Measurements from ENCODE around the gene RASSF4. TPM values are rescaled to one million over a fixed set of nuclear protein-coding genes. Genes with fewer than 3 reads are reported as not detected.
A peak's percentile ranks its signal among the peaks of the same experiment; 100 is the strongest.

Gene RASSF4
- total and polyA plus RNA-seq, 4 donors: 32.5 to 87.9 (median 56.8) TPM

DNA sequence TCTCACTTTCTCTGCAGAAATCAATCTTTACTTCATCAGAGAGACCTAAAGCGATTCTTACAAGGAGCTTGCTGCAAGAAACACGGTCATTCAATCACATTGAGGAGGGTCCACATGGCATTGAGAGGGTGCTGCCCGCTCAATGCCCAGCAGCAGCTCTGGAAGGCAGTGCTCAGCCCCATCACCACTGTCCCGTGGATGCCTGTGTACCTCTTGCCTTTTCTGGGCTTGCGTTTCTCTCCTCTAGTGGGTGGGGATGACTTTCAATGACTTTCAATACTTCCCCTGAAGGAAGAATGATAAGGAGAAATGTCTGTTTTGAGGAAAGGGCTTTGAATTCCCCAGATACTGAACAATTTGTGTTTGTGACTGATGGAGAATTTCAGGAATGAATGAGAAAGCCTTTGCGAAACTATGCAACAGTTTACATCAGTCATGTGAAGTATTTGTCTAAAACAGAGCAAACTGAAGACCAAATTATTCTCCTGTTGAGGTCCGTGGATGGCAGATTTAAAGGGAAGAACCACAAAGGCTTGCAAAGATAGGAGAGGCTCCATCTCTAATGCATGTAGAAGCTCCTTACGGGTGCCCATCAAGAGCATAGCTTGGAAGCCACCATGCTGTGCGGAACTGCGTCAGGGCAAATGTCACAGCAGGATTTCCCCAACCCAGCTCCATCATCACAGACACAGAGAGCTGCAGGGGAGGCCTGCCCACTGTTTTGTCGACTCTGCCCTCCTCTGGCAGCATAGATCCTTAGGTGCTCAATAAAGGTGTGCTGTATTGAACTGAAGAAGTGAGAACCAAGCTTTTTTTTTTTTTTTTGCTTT is 34.5 kb downstream of the RASSF4 start:
- Histone ChIP-seq H3K36me3 (ENCODE audit: control insufficient read depth, insufficient read depth, low read length) (peaks cover 44% of the 10 kb centered on the region), H3K27ac (ENCODE audit: low read depth, low read length) (no peak overlapping the region), H3K9me3 (ENCODE audit: control insufficient read depth, insufficient read depth, low read length) (no peaks in the 10 kb centered on the region), H3K4me3 (ENCODE audit: low read depth, low read length) (no peak overlapping the region), H3K27me3 (ENCODE audit: control insufficient read depth, insufficient read depth, low read length) (no peaks in the 10 kb centered on the region), H3K4me1 (ENCODE audit: control insufficient read depth, insufficient read depth, low read length) (peaks cover 56% of the 10 kb centered on the region)
- DNase-seq (ENCODE audit: low read depth in 4 of 6, low spot score in 6 of 6): no peak
- WGBS (ENCODE audit: insufficient coverage): 78% methylated on average over 6 of the region's 11 CpGs

DNA sequence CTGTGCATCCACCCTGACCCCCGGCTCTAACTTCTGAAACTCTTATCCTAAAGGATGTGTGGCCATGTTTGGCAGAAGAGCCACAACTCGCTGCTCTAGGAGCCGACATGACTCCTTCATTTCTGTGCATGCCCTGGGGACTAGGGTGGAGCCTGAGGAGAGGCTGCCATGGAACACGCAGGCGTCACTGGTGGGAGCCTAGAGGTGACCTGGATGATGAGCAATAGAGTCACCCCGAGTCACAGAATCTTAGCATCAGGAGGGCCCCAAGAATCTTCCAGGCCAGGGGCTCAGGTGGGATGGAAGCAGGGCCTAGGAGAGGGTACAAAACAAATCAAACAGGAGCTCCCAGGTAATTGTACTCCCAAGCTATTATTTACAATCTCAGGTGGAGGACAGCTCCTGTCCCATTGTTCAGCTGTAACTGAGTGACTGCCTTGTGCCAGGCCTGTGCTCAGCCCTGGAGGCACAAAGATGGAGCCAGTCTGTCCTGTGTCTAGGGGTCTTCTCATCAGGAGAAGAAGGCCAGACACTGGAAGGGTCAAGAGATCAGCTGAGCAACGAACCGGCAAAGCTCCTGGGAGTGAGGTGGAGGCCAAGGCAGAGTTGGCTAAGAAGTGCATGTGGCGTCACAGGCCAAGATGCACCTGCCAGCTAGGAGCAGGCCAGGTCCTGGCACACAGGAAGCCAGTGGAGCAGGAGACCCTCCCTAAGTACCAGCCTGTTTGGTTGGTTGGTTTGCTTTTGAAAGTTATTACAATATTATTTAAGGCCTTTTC is 35.3 kb downstream of the RASSF4 start:
- Histone ChIP-seq H3K36me3 (ENCODE audit: control insufficient read depth, insufficient read depth, low read length) (peaks cover 37% of the 10 kb centered on the region), H3K4me1 (ENCODE audit: control insufficient read depth, insufficient read depth, low read length) (peaks cover 56% of the 10 kb centered on the region)

DNA sequence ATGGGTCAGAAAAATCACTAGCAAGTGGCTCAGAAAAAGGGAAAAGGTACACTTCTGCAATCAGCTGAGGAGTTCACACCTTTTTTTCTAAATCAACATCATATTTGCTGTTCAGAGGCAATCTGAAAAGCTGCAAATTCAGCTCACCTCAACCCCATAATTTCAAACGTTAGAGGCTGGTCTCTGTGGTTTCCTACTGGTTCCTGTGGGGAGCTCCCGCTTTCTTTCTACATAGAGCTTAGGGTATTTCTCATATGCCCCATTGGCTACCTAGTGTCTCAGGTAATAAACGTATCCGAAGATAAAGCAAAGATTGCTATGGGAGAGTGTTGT is 35.9 kb downstream of the RASSF4 start:
- WGBS (ENCODE audit: insufficient coverage): 44% methylated on average over 3 of the region's 4 CpGs
- DNase-seq (ENCODE audit: low read depth in 4 of 6, low spot score in 6 of 6): no peak
- H3K36me3 ChIP-seq (ENCODE audit: control insufficient read depth, insufficient read depth, low read length): peaks cover 32% of the 10 kb centered on the region
- H3K4me3 ChIP-seq (ENCODE audit: low read depth, low read length): no peak overlapping the region
- peaks cover 56% of the 10 kb centered on the region for H3K4me1 ChIP-seq (ENCODE audit: control insufficient read depth, insufficient read depth, low read length)
- no peaks in the 10 kb centered on the region for H3K27me3 ChIP-seq (ENCODE audit: control insufficient read depth, insufficient read depth, low read length)
- peak overlapping the region; percentile 90 for H3K27ac ChIP-seq (ENCODE audit: low read depth, low read length)
- H3K9me3 ChIP-seq (ENCODE audit: control insufficient read depth, insufficient read depth, low read length): no peaks in the 10 kb centered on the region

More for the DNA sequence above, 35.3 kb downstream of the RASSF4 start:
- WGBS (ENCODE audit: insufficient coverage): 78% methylated on average over 7 of the region's 9 CpGs
- DNase-seq (ENCODE audit: low read depth in 4 of 6, low spot score in 6 of 6): no peak
- no peaks in the 10 kb centered on the region for H3K9me3 ChIP-seq (ENCODE audit: control insufficient read depth, insufficient read depth, low read length)
- H3K4me3 ChIP-seq (ENCODE audit: low read depth, low read length): no peak overlapping the region
- peak overlapping the region; percentile 90 for H3K27ac ChIP-seq (ENCODE audit: low read depth, low read length)
- H3K27me3 ChIP-seq (ENCODE audit: control insufficient read depth, insufficient read depth, low read length): no peaks in the 10 kb centered on the region

DNA sequence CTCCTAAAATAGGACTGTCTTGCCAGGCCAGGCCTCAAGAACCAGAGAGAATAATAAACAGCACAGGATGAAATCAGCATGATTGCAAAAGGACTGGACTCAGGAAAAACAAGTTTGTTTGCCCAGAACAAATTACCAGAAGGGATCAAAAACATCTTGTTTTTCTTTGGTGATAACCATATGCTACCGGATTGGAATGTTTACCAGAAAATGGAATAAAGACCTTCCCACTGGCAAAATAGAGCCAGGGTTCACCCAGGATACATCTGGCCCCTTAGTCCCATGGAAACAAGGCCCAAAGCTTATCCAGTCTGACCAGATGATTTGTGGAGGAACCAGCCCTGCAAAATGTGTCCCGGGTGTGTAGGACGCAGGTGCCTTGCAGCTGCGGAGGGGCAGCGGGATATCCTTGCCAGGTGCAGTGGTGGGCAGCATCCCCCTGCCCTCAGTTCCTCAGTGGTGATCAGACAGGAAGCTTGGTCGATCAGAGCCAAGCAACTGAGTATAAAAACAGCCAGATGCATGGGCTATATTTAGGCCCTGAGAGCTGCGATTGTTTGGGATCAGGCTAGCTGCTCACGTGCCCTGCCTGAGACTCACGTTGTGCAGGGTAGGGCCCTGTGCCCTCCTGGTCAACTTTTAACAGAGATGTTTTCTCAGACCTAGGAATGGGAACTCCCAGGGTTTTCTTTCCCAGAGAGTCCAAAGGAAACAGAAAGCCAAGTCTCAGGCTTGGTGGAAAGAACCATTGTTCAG is 36.5 kb downstream of the RASSF4 start:
- H3K27ac ChIP-seq (ENCODE audit: low read depth, low read length): peak overlapping the region; percentile 90
- H3K4me3 ChIP-seq (ENCODE audit: low read depth, low read length): no peak overlapping the region
- peak in 2 of 6 donors; percentile 65 to 75 for DNase-seq (ENCODE audit: low read depth in 4 of 6, low spot score in 6 of 6)
- H3K36me3 ChIP-seq (ENCODE audit: control insufficient read depth, insufficient read depth, low read length): peaks cover 27% of the 10 kb centered on the region
- H3K27me3 ChIP-seq (ENCODE audit: control insufficient read depth, insufficient read depth, low read length): no peaks in the 10 kb centered on the region
- 27% methylated on average over 8 of the region's 9 CpGs for WGBS (ENCODE audit: insufficient coverage)
- peaks cover 50% of the 10 kb centered on the region for H3K4me1 ChIP-seq (ENCODE audit: control insufficient read depth, insufficient read depth, low read length)
- no peaks in the 10 kb centered on the region for H3K9me3 ChIP-seq (ENCODE audit: control insufficient read depth, insufficient read depth, low read length)

DNA sequence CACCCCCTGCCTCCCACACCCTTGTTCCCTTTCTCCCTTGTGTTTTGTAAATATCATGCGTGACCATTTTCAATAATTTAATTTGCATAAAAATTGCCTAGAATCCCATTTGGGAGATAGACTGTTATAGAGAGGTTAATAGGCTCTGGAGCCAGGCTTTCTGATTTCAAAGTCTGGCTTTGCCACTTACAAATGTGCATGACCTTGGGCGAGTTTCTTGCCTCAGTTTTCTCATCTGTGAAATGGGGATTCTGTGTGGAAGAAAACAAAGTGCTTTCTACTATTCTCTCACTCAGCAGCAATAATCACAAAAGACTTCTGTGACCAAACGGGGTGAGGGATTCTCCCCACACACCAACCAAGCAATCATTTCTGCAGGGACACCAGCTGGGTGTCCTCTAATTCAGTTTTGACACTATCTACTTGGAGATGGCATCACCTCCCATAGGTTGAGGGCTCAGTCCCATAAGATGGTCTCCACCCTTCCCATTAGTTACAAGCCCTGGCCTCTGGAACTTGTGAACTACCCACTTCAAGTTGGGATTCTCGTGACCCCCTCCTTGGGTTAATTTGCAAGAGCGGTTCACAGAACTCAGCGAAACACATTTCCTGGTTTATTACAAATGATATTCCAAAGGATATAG is 37.6 kb downstream of the RASSF4 start:
- H3K4me3 ChIP-seq (ENCODE audit: low read depth, low read length): no peak overlapping the region
- peak overlapping the region; percentile 90 for H3K27ac ChIP-seq (ENCODE audit: low read depth, low read length)
- no peak for DNase-seq (ENCODE audit: low read depth in 4 of 6, low spot score in 6 of 6)
- 78% methylated on average over 1 of the region's 6 CpGs for WGBS (ENCODE audit: insufficient coverage)
- no peaks in the 10 kb centered on the region for H3K9me3 ChIP-seq (ENCODE audit: control insufficient read depth, insufficient read depth, low read length)
- peaks cover 18% of the 10 kb centered on the region for H3K36me3 ChIP-seq (ENCODE audit: control insufficient read depth, insufficient read depth, low read length)
- H3K4me1 ChIP-seq (ENCODE audit: control insufficient read depth, insufficient read depth, low read length): peaks cover 44% of the 10 kb centered on the region
- no peaks in the 10 kb centered on the region for H3K27me3 ChIP-seq (ENCODE audit: control insufficient read depth, insufficient read depth, low read length)

DNA sequence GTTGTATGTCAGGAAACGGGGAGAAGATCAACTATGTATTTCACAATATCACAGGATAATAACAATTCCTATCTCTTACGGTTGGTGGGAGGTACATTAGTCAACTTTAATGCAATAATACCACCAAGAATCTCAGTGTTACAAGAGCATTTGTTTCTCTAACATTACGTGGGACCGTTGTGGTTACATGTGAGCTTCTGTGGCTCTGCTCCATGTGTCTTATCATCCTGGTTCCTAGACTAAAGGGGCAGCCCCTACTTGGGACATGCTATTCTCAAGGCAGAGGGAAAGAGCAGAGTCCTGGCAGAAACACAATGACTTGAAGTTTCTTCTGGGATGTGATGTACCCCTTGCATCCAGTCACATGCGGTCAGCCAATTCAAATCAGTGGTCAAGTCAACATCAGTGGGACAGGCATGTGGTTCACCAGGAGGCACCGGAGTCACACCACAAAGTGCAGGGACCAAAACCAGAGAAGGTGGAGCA is 38.6 kb downstream of the RASSF4 start:
- H3K36me3 ChIP-seq (ENCODE audit: control insufficient read depth, insufficient read depth, low read length): peaks cover 9% of the 10 kb centered on the region
- no peaks in the 10 kb centered on the region for H3K27me3 ChIP-seq (ENCODE audit: control insufficient read depth, insufficient read depth, low read length)
- WGBS (ENCODE audit: insufficient coverage): 90% methylated on average over 4 of the region's 6 CpGs
- no peaks in the 10 kb centered on the region for H3K9me3 ChIP-seq (ENCODE audit: control insufficient read depth, insufficient read depth, low read length)
- H3K27ac ChIP-seq (ENCODE audit: low read depth, low read length): peak overlapping the region; percentile 10
- DNase-seq (ENCODE audit: low read depth in 4 of 6, low spot score in 6 of 6): no peak
- H3K4me3 ChIP-seq (ENCODE audit: low read depth, low read length): no peak overlapping the region
- H3K4me1 ChIP-seq (ENCODE audit: control insufficient read depth, insufficient read depth, low read length): peaks cover 36% of the 10 kb centered on the region

DNA sequence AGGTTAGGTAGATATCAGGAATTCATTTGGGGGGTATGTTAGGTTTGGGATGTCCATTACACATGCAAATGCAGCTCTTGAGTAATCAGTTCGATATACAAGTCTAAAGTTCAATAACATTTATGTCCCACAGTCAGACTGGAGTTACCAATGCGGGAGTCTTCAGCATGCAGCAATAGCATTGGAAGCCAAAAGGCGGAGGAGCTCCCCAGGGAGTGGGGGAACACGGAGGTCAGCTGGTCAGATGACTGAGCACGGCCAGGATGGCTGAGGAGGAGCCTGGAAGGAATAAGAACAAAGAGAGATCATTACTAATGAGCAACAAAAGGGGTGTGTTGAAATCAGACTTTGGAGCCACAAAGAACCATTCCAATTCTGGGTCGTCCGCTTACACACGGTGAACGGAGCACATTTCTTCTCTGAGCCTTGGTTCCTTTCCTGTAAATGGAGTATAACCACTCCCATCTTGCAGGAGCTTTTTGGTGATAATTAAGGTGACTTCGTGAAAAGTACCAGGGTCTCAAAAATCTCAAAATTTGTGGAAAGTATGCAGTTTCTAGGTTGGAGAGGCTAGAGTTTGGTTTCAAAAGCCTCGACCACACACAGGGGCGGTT is 40.6 kb downstream of the RASSF4 start:
- Histone ChIP-seq H3K27me3 (ENCODE audit: control insufficient read depth, insufficient read depth, low read length) (no peaks in the 10 kb centered on the region), H3K4me1 (ENCODE audit: control insufficient read depth, insufficient read depth, low read length) (peaks cover 18% of the 10 kb centered on the region), H3K4me3 (ENCODE audit: low read depth, low read length) (peak overlapping the region; percentile 77), H3K36me3 (ENCODE audit: control insufficient read depth, insufficient read depth, low read length) (no peaks in the 10 kb centered on the region), H3K27ac (ENCODE audit: low read depth, low read length) (peak overlapping the region; percentile 87), H3K9me3 (ENCODE audit: control insufficient read depth, insufficient read depth, low read length) (no peaks in the 10 kb centered on the region)
- 13% methylated on average over 9 of the region's 12 CpGs for WGBS (ENCODE audit: insufficient coverage)
- DNase-seq (ENCODE audit: low read depth in 4 of 6, low spot score in 6 of 6): peak in 4 of 6 donors; percentile 26 to 84 (median 60)

DNA sequence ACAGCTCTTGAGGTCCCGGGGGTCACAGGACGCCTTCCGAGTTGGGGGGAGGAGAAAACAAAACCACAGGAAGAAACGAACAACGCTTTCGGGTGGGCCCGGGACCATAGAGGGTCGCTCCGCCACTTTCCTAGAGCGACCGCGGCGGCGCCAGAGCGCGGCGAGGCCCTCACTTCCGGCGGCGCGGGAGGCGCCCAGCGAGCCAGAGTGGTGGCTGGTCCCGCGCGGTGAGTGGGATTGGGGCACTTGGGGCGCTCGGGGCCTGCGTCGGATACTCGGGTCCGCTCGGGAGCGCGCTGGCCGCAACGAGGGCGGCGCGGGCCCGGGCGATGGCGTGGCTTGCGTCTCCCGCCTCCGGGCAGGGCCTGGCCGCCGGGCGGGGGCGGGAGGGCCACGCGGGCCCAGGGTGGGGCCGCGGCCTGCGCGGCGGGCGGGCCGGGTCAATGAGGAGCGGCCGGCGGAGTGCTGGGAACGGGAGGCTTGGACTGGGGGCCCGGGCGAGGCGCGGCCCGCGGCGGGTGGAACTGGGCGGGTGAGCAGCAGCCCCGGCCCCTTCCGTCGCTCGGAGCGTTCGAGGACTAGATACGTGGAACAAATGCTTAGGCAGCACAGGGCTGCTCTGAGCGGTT is 41.3 kb downstream of the RASSF4 start, which contains the start of gene ZNF22:
ZNF22 (plus strand) TSS at position 172 of the 629 bp plus-strand sequence. CDS start 2,446 bp downstream, outside the sequence.
- Histone ChIP-seq H3K27ac (ENCODE audit: low read depth, low read length) (peak within 1 kb of the TSS; percentile 92), H3K4me1 (ENCODE audit: control insufficient read depth, insufficient read depth, low read length) (peaks cover 17% of the 10 kb centered on the region), H3K9me3 (ENCODE audit: control insufficient read depth, insufficient read depth, low read length) (no peaks in the 10 kb centered on the region), H3K27me3 (ENCODE audit: control insufficient read depth, insufficient read depth, low read length) (no peaks in the 10 kb centered on the region), H3K4me3 (ENCODE audit: low read depth, low read length) (peak within 1 kb of the TSS; percentile 77), H3K36me3 (ENCODE audit: control insufficient read depth, insufficient read depth, low read length) (no peaks in the 10 kb centered on the region)
- peak in 5 of 6 donors; percentile 64 to 95 (median 78) for DNase-seq (ENCODE audit: low read depth in 4 of 6, low spot score in 6 of 6)
- under 1% methylated on average over 79 of the region's 79 CpGs for WGBS (ENCODE audit: insufficient coverage)
